H1 (cell line): ENCODE measurements around the gene TMEM151B. TPM values are rescaled to one million over a fixed set of nuclear protein-coding genes. Genes with fewer than 3 reads are reported as not detected.

Experiments
- CTCF ChIA-PET: fragments of 300-600 bp; sonication (Branson Sonifier 250); formaldehyde crosslinking; loops from one replicate; lab custom pipeline; 2021; ENCODE audit not compliant: partially characterized antibody; lab: Charles Lee
- POLR2A ChIA-PET: fragments of 300-600 bp; sonication (Branson Sonifier 250); formaldehyde crosslinking; loops from one replicate; lab custom pipeline; 2021; ENCODE audit warnings: inconsistent platforms; ENCODE audit not compliant: partially characterized antibody; lab: Charles Lee
- DNase-seq, 2 experiments: peaks; one replicate each; pipeline versions ENCODE4 v3.0.0 to v3.0.0-alpha.2; 2010 to 2022; ENCODE audit warnings: low spot score in 2 of 2, low read depth in 1 of 2, mixed read lengths in 1 of 2
- FAIRE-seq: peaks from 2 replicates; lab custom pipeline; 2011; peaks lifted over from hg19 to GRCh38; lab: Jason Lieb, UNC
- H2AFZ ChIP-seq: 2 replicates; pipeline ENCODE4 v1.8.1; 2012; ENCODE audit warnings: low read length, inconsistent platforms
- H2AK5ac ChIP-seq: 2 replicates; pipeline ENCODE4 v1.6.1; 2013; ENCODE audit warnings: low read depth, low read length
- H2BK120ac ChIP-seq: replicated peaks from 2 replicates; pipeline ENCODE3; 2013; ENCODE audit warnings: low read depth, low read length, inconsistent platforms
- H2BK12ac ChIP-seq: 2 replicates; pipeline ENCODE4 v1.6.1; 2013; ENCODE audit warnings: low read depth, low read length
- H2BK15ac ChIP-seq: 2 replicates; pipeline ENCODE4 v1.6.1; 2013; ENCODE audit warnings: low read length
- H2BK20ac ChIP-seq: 2 replicates; pipeline ENCODE4 v1.6.1; 2013; ENCODE audit warnings: low read length
- H2BK5ac ChIP-seq: 2 replicates; pipeline ENCODE4 v1.6.1; 2013; ENCODE audit warnings: low read depth, low read length
- H3K14ac ChIP-seq: 2 replicates; pipeline ENCODE4 v1.6.1; 2013; ENCODE audit warnings: inconsistent platforms; ENCODE audit not compliant: insufficient read length
- H3K18ac ChIP-seq: 2 replicates; pipeline ENCODE4 v1.6.1; 2013; ENCODE audit warnings: low read length; ENCODE audit errors: extremely low read depth
- H3K23ac ChIP-seq: 2 replicates; pipeline ENCODE4 v1.6.1; 2013; ENCODE audit warnings: inconsistent platforms; ENCODE audit not compliant: insufficient read length
- H3K23me2 ChIP-seq: 2 replicates; pipeline ENCODE4 v1.6.1; 2013; ENCODE audit warnings: low read depth, low read length
- H3K27ac ChIP-seq: 2 replicates; pipeline ENCODE4 v1.6.1; 2011; ENCODE audit warnings: low read depth, low read length, inconsistent platforms
- H3K27me3 ChIP-seq, 4 experiments: replicated peaks in 1 of 4; 1 replicate in 1 of 4; 2 replicates in 3 of 4; pipeline versions ENCODE4 v1.6.1 to v1.8.1; 2011 to 2013; ENCODE audit warnings: low read length in 3 of 4, mild to moderate bottlenecking in 3 of 4, inconsistent platforms in 2 of 4, mixed read lengths in 2 of 4, moderate library complexity in 1 of 4; ENCODE audit not compliant: control insufficient read depth in 3 of 4, insufficient read depth in 3 of 4; ENCODE audit errors: extremely low read depth in 1 of 4
- H3K36me3 ChIP-seq, 4 experiments: 2 replicates each; pipeline versions ENCODE4 v1.6.1 to v1.8.1; 2011 to 2013; ENCODE audit warnings: mild to moderate bottlenecking in 4 of 4, low read length in 3 of 4, moderate library complexity in 2 of 4, control low read depth in 1 of 4, inconsistent platforms in 1 of 4; ENCODE audit not compliant: insufficient read depth in 4 of 4, control insufficient read depth in 2 of 4
- H3K4ac ChIP-seq: replicated peaks from 2 replicates; pipeline ENCODE3; 2013; ENCODE audit warnings: low read length, low read depth, mixed read lengths, inconsistent platforms; ENCODE audit not compliant: insufficient read length
- H3K4me1 ChIP-seq, 4 experiments: replicated peaks in 1 of 4; 1 replicate in 1 of 4; 2 replicates in 3 of 4; pipeline versions ENCODE4 v1.6.1 to v1.8.1; 2011 to 2013; ENCODE audit warnings: low read length in 3 of 4, inconsistent platforms in 2 of 4, mixed read lengths in 1 of 4; ENCODE audit not compliant: insufficient read depth in 4 of 4, control insufficient read depth in 3 of 4
- H3K4me2 ChIP-seq, 2 experiments: 2 replicates each; pipeline versions ENCODE4 v1.6.1 to v1.8.1; 2011 to 2013; ENCODE audit warnings: low read depth in 2 of 2, low read length in 2 of 2, control low read depth in 1 of 2, inconsistent platforms in 1 of 2, mild to moderate bottlenecking in 1 of 2; ENCODE audit not compliant: insufficient read depth in 1 of 2
- H3K4me3 ChIP-seq, 4 experiments: fragments of 200-600, 300-600 bp in 1 of 4; sonication (generic), shearing (Covaris generic), sonication (Bioruptor Twin) in 1 of 4; 2 replicates each; pipeline versions ENCODE4 v1.5.1 to v1.8.1; 2011 to 2016; ENCODE audit warnings: low read length in 4 of 4, low read depth in 3 of 4, control low read depth in 2 of 4, inconsistent platforms in 2 of 4, mild to moderate bottlenecking in 2 of 4, mixed read lengths in 1 of 4, moderate library complexity in 1 of 4; ENCODE audit not compliant: insufficient read depth in 2 of 4; ENCODE audit errors: extremely low read depth in 1 of 4
- H3K56ac ChIP-seq: replicated peaks from 2 replicates; pipeline ENCODE3; 2013; ENCODE audit warnings: low read depth, mild to moderate bottlenecking, mixed read lengths, low read length, inconsistent platforms; ENCODE audit not compliant: insufficient read length
- H3K79me1 ChIP-seq: 2 replicates; pipeline ENCODE4 v1.6.1; 2013; ENCODE audit warnings: low read depth, low read length, control low read depth
- H3K79me2 ChIP-seq, 2 experiments: 2 replicates each; pipeline versions ENCODE4 v1.6.1 to v1.8.1; 2012 to 2013; ENCODE audit warnings: low read length in 2 of 2, mild to moderate bottlenecking in 2 of 2, inconsistent platforms in 1 of 2; ENCODE audit not compliant: insufficient read depth in 2 of 2, control insufficient read depth in 1 of 2
- H3K9ac ChIP-seq, 4 experiments: replicated peaks in 1 of 4; 1 replicate in 1 of 4; 2 replicates in 3 of 4; pipeline versions ENCODE4 v1.6.1 to v1.8.1; 2011 to 2013; ENCODE audit warnings: low read depth in 3 of 4, low read length in 3 of 4, control low read depth in 2 of 4, mild to moderate bottlenecking in 2 of 4, moderate library complexity in 2 of 4, inconsistent platforms in 1 of 4; ENCODE audit errors: extremely low read depth in 1 of 4
- H3K9me3 ChIP-seq, 2 experiments: 2 replicates each; pipeline versions ENCODE4 v1.6.1 to v1.8.1; 2012 to 2013; ENCODE audit warnings: mild to moderate bottlenecking in 2 of 2, moderate library complexity in 2 of 2, control low read depth in 1 of 2, inconsistent platforms in 1 of 2, low read depth in 1 of 2, low read length in 1 of 2, mixed read lengths in 1 of 2; ENCODE audit not compliant: insufficient read depth in 2 of 2
- H4K20me1 ChIP-seq, 2 experiments: replicated peaks in 1 of 2; 2 replicates each; pipeline versions ENCODE3 to v1.8.1; 2011 to 2013; ENCODE audit warnings: inconsistent platforms in 2 of 2, low read length in 2 of 2, mild to moderate bottlenecking in 1 of 2; ENCODE audit not compliant: insufficient read depth in 2 of 2, control insufficient read depth in 1 of 2
- H4K5ac ChIP-seq: 2 replicates; pipeline ENCODE4 v1.6.1; 2013; ENCODE audit warnings: low read length, low read depth, mixed read lengths, inconsistent platforms; ENCODE audit not compliant: insufficient read length
- H4K8ac ChIP-seq: 2 replicates; pipeline ENCODE4 v1.8.0; 2013; ENCODE audit warnings: mild to moderate bottlenecking, moderate library complexity, low read length, inconsistent platforms; ENCODE audit not compliant: insufficient read depth; ENCODE audit errors: extremely low read depth
- H4K91ac ChIP-seq: replicated peaks from 2 replicates; pipeline ENCODE3; 2013; ENCODE audit warnings: low read length, mixed read lengths, inconsistent platforms; ENCODE audit not compliant: insufficient read length
- CBX5 ChIP-seq: fragments of 300-800, 300-1000 bp; sonication (generic); IDR thresholded peaks from 2 replicates; pipeline ENCODE4 v1.7.1; 2016; ENCODE audit warnings: antibody characterized with exemption, low read length, low read depth
- EGR1 ChIP-seq: IDR thresholded peaks from 2 replicates; pipeline ENCODE4 v1.6.1; 2011; ENCODE audit warnings: low read depth, low read length, borderline replicate concordance
- JUND ChIP-seq: IDR thresholded peaks from 2 replicates; pipeline ENCODE4 v1.6.1; 2011; ENCODE audit warnings: mild to moderate bottlenecking, improper control_type of control experiment, low read length
- POLR2A ChIP-seq, 2 experiments: IDR thresholded peaks; 1 replicate in 1 of 2; 2 replicates in 1 of 2; pipeline ENCODE4 v1.6.1; 2011; ENCODE audit warnings: low read depth in 2 of 2, low read length in 2 of 2, mild to moderate bottlenecking in 2 of 2; ENCODE audit errors: control extremely low read depth in 1 of 2
- RBBP5 ChIP-seq: IDR thresholded peaks from 2 replicates; pipeline ENCODE4 v1.7.1; 2012; ENCODE audit warnings: low read depth, mild to moderate bottlenecking, inconsistent platforms, low read length, moderate library complexity, borderline replicate concordance
- SP2 ChIP-seq: IDR thresholded peaks from 2 replicates; pipeline ENCODE4 v1.6.1; 2012; ENCODE audit warnings: mild to moderate bottlenecking, low read length, inconsistent platforms
- SUZ12 ChIP-seq: fragments of 200-600 bp; sonication (generic); IDR thresholded peaks from 2 replicates; pipeline ENCODE4 v1.6.1; 2012; ENCODE audit warnings: mild to moderate bottlenecking, inconsistent platforms, low read length, moderate library complexity, mixed read lengths
- TBP ChIP-seq: IDR thresholded peaks from 2 replicates; pipeline ENCODE4 v1.6.1; 2011; ENCODE audit warnings: low read depth, low read length, improper control_type of control experiment
- TCF12 ChIP-seq: IDR thresholded peaks from 2 replicates; pipeline ENCODE4 v1.6.1; 2011; ENCODE audit warnings: low read depth, mild to moderate bottlenecking, low read length
- WGBS, 2 experiments: shearing (Covaris generic) in 1 of 2; methylation state at CpG; one replicate each; pipeline versions ENCODE4 v1.1.6 to v1.1.7; 2013 to 2015; ENCODE audit warnings: low lambda C conversion rate in 2 of 2, mixed read lengths in 2 of 2, inconsistent platforms in 1 of 2, low coverage in 1 of 2, missing lambda C conversion rate in 1 of 2; ENCODE audit not compliant: insufficient replicate concordance in 2 of 2, insufficient coverage in 1 of 2, insufficient read length in 1 of 2; ENCODE audit errors: extremely low coverage in 1 of 2, missing lambda C conversion rate in 1 of 2; 5-methylcytosine and 5-hydroxymethylcytosine counted together
- polyA plus RNA-seq, 7 experiments: library from polyadenylated mRNA; depleted of rRNA in 3 of 7; stranded (reverse) in 5 of 7; unstranded in 2 of 7; fragments of >200 nt in 5 of 7; fragments of 200-250 nt in 2 of 7; gene quantifications; 1 replicate in 5 of 7; 2 replicates in 1 of 7; 4 replicates in 1 of 7; pipeline versions ENCODE4 v1.2.1 to v1.2.3, GENCODE V29; 2011 to 2013; ENCODE audit warnings: missing spikeins in 2 of 7, mixed read lengths in 2 of 7
- total RNA-seq: library from RNA; stranded (reverse); fragmentation: NEBNext Ultra II Directional; extraction: Animal tissue kit (Norgen Biotek cat#: 25700); gene quantifications from 2 replicates; pipeline ENCODE4 v1.2.1, GENCODE V29; 2021
- TF ChIP-seq, protein P1 (sequence below): IDR thresholded peaks from 2 replicates; pipeline ENCODE4 v1.6.1; 2012; ENCODE audit warnings: inconsistent platforms

The TMEM151B gene
- total and polyA plus RNA-seq, 2 of the 8 experiments (the other 6 are each of a cell fraction or from before 2014, with no cell fraction given) = 8.0 to 15.5 TPM

DNA sequence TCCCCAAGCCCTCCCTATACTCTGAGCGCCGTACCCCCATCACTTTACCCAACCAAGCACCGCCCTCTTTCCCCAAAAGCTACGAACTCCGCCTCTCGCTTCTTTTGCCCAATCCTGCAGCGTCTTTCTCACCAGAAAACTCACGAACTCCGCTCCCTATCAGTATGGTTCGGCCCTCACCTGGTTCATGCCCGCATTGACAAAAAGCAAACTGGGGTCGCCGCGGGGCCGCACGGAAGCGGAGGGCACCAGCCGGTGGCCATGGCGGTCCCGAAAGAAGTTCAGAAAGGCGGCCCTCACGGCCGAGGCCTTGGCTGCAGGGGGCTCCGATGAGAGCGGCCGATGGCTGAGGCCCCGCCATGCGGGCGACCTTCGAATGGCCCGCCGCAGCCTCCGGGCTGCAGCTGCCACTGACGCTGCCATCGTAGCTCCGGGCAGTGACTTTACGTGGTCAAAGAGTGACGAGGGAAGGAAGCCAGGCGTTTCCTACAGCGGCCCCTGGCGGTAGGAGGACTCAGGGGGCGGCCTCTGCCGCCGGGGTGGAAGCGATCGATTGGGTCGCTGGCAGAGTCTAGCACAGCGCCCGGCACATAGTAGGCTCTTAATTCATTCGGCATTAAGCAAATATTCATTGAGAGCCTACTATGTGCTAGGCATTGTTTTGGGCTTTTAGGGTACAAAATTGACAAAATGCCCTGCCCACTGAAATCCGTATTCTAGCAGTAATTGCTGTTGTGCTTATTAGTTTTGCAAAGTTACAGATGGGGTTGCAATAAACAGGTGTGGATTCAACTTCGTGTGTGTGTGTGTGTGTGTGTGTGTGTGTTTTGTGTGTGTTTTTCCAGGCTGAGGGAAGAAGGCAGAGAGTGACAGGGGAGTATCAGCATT, 42.9 kb downstream of the TMEM151B start, which contains the start of gene AARS2:
Gene AARS2 (minus strand): TSS at position 447 of the 888 bp plus-strand sequence. CDS start 24 bp downstream, at position 423.
- Histone ChIP-seq H3K23me2 (peaks cover 4% of the 10 kb centered on the region), H3K9me3 (no peaks in the 10 kb centered on the region), H3K14ac (no peak within 1 kb of the TSS), H3K4ac (no peak within 1 kb of the TSS), H2BK15ac (no peak within 1 kb of the TSS), H4K5ac (peak within 1 kb of the TSS; percentile 39), H3K27ac (peak within 1 kb of the TSS; percentile 64; the same call in 1 of the 2 replicates), H4K8ac (peak within 1 kb of the TSS; percentile 83; the same call in 1 of the 2 replicates), H3K79me1 (peaks cover 3% of the 10 kb centered on the region; the same call in 1 of the 2 replicates), H2BK120ac (no peak within 1 kb of the TSS), H2AK5ac (no peak within 1 kb of the TSS), H3K56ac (peak within 1 kb of the TSS; percentile 21), H3K4me2 (peak within 1 kb of the TSS; percentile 77 to 80), H3K23ac (no peak within 1 kb of the TSS), H3K79me2 (peaks cover 0 to 13% of the 10 kb centered on the region in 2 experiments; a peak in 2 of 4 replicates), H3K18ac (peak within 1 kb of the TSS; percentile 93), H3K36me3 (peaks cover 9 to 34% (median 28%) of the 10 kb centered on the region in 4 experiments), H2AFZ (0 out of 2 replicates have a peak within 1 kb of the TSS, but pooled peaks have one; percentile 5), H2BK5ac (peak within 1 kb of the TSS; percentile 76; the same call in 1 of the 2 replicates), H2BK20ac (no peak within 1 kb of the TSS), H4K20me1 (peaks cover 0 to 2% of the 10 kb centered on the region in 2 experiments), H3K4me1 (peaks cover 3 to 6% (median 3%) of the 10 kb centered on the region in 4 experiments), H3K4me3 (peak within 1 kb of the TSS; percentile 66 to 91 (median 88)), H2BK12ac (no peak within 1 kb of the TSS), H3K27me3 (peaks cover 0 to 1% (median 0%) of the 10 kb centered on the region in 4 experiments; a peak in 1 of 7 replicates), H4K91ac (no peak within 1 kb of the TSS), H3K9ac (peak within 1 kb of the TSS; percentile 75 to 88 (median 82))
- POLR2A ChIA-PET = interaction anchor here (0.6 to 5.6 kb wide), 36 partner anchors 8 to 407 kb away, joined by 3 to 80 read pairs (median 6); partner anchors contain the start of genes HSP90AB1, SLC29A1, SLC35B2 and TMEM151B
- 7% methylated on average over 51 of the region's 52 CpGs; no CpG with 5 or more reads in 1 of the 2 experiments for WGBS, 2 experiments
- FAIRE-seq (no peak), DNase-seq (peak; percentile 68 to 99)
- CTCF ChIA-PET = interaction anchor here (0.6 to 13.9 kb wide), 19 partner anchors 11 to 200 kb away, joined by 3 to 330 read pairs (median 4); partner anchors contain the start of genes NFKBIE, SPATS1 and TMEM151B
- no peak for TF ChIP-seq SUZ12
- TF ChIP-seq SP2 = peak; percentile 92
- TF ChIP-seq EGR1 = peak; percentile 94
- TF ChIP-seq, protein P1, sequence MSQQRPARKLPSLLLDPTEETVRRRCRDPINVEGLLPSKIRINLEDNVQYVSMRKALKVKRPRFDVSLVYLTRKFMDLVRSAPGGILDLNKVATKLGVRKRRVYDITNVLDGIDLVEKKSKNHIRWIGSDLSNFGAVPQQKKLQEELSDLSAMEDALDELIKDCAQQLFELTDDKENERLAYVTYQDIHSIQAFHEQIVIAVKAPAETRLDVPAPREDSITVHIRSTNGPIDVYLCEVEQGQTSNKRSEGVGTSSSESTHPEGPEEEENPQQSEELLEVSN = peak; percentile 46; the same call in 1 of the 2 replicates
- TF ChIP-seq JUND = 0 out of 2 replicates have a peak, but pooled peaks have one; percentile 29
- peak; percentile 87; the same call in 1 of the 2 replicates for TF ChIP-seq TCF12
- peak; percentile 94 to 98 for TF ChIP-seq POLR2A (IDR thresholded peaks at IDR 0.05; ENCODE audit: control extremely low read depth in 1 of 2, low read depth in 2 of 2, low read length in 2 of 2)
- peak; percentile 96 for TF ChIP-seq TBP
- TF ChIP-seq RBBP5 = peak; percentile 97
- TF ChIP-seq CBX5 = no peak
